Neural cell (in vitro differentiated cells): ENCODE measurements around the gene LYRM7. TPM values are rescaled to one million over a fixed set of nuclear protein-coding genes. Genes with fewer than 3 reads are reported as not detected.
"Not testable (repeated sequence)": the region's sequence is repeated elsewhere in the genome, so short reads cannot be mapped to it uniquely, and the experiment has no call there.

ENCODE experiments used
- H2AFZ ChIP-seq: fragments of 200-600, 300-800 bp; sonication (generic), shearing (Covaris generic); 2 replicates; pipeline ENCODE4 v1.6.0; 2014; ENCODE audit warnings: low read depth, mild to moderate bottlenecking, antibody characterized with exemption, low read length, moderate library complexity
- H3F3A ChIP-seq: fragments of 200-600 bp; shearing (Covaris generic); 2 replicates; pipeline ENCODE4 v1.6.1; 2016; ENCODE audit warnings: mild to moderate bottlenecking, moderate library complexity, mixed read lengths, antibody characterized with exemption, low read length; ENCODE audit not compliant: insufficient read depth, poor library complexity, severe bottlenecking
- H3K27ac ChIP-seq: fragments of 200-600, 300-800 bp; sonication (generic), shearing (Covaris generic); 2 replicates; pipeline ENCODE4 v1.5.1; 2014; ENCODE audit warnings: mild to moderate bottlenecking, low read length, moderate library complexity
- H3K27me3 ChIP-seq: fragments of 300-800, 200-600 bp; sonication (generic), shearing (Covaris generic); 2 replicates; pipeline ENCODE4 v1.6.0; 2014; ENCODE audit warnings: mild to moderate bottlenecking, low read depth, low read length, moderate library complexity; ENCODE audit not compliant: insufficient read depth
- H3K36me3 ChIP-seq: fragments of 300-800, 200-600 bp; sonication (generic), shearing (Covaris generic); 2 replicates; pipeline ENCODE4 v1.5.1; 2014; ENCODE audit warnings: mild to moderate bottlenecking, antibody characterized with exemption, low read length, moderate library complexity; ENCODE audit not compliant: insufficient read depth
- H3K4me2 ChIP-seq: fragments of 300-800, 200-600 bp; sonication (generic), shearing (Covaris generic); 2 replicates; pipeline ENCODE4 v1.6.0; 2014; ENCODE audit warnings: mild to moderate bottlenecking, low read length
- H3K4me3 ChIP-seq: fragments of 300-800, 200-600 bp; sonication (generic), shearing (Covaris generic); 2 replicates; pipeline ENCODE4 v1.5.1; 2014; ENCODE audit warnings: mild to moderate bottlenecking, low read length, moderate library complexity
- H3K79me2 ChIP-seq: fragments of 200-600 bp; shearing (Covaris generic); replicated peaks from 2 replicates; pipeline ENCODE4 v1.6.0; 2014; ENCODE audit warnings: mild to moderate bottlenecking, low read length, moderate library complexity; ENCODE audit not compliant: insufficient read depth
- H3K9ac ChIP-seq: fragments of 300-800, 200-600 bp; sonication (generic), shearing (Covaris generic); 2 replicates; pipeline ENCODE4 v1.6.1; 2016; ENCODE audit warnings: mild to moderate bottlenecking, low read length, mixed read lengths
- H3K9me2 ChIP-seq: fragments of 200-600 bp; shearing (Covaris generic); 2 replicates; pipeline ENCODE4 v1.6.1; 2016; ENCODE audit warnings: mild to moderate bottlenecking, low read length, mixed read lengths; ENCODE audit not compliant: insufficient read depth
- H3K9me3 ChIP-seq: fragments of 200-600, 300-800 bp; sonication (generic), shearing (Covaris generic); 2 replicates; pipeline ENCODE4 v1.6.1; 2016; ENCODE audit warnings: mild to moderate bottlenecking, mixed run types, low read length, moderate library complexity, mixed read lengths
- H4K20me1 ChIP-seq: fragments of 200-600 bp; shearing (Covaris generic); 2 replicates; pipeline ENCODE4 v1.6.1; 2016; ENCODE audit warnings: mild to moderate bottlenecking, mixed run types; ENCODE audit not compliant: insufficient read depth
- EP300 ChIP-seq: fragments of 450-650 bp; conservative IDR thresholded peaks from 2 replicates; pipeline ENCODE4 v1.6.1; 2014; ENCODE audit warnings: antibody characterized with exemption, mild to moderate bottlenecking, moderate library complexity; ENCODE audit not compliant: poor library complexity, severe bottlenecking
- EZH2 ChIP-seq: fragments of 200-600, 300-800 bp; shearing (Covaris generic), sonication (generic); IDR thresholded peaks from 2 replicates; pipeline ENCODE4 v1.6.1; 2014; ENCODE audit warnings: antibody characterized with exemption, low read length, borderline replicate concordance, mild to moderate bottlenecking; ENCODE audit not compliant: insufficient read depth, poor library complexity, severe bottlenecking
- MXI1 ChIP-seq: fragments of 450-650 bp; conservative IDR thresholded peaks from 2 replicates; pipeline ENCODE4 v1.6.1; 2014; ENCODE audit warnings: antibody characterized with exemption, mild to moderate bottlenecking; ENCODE audit not compliant: poor library complexity, severe bottlenecking
- POLR2AphosphoS5 ChIP-seq: IDR thresholded peaks from 2 replicates; pipeline ENCODE4 v1.6.1; 2012
- RAD21 ChIP-seq: fragments of 450-650 bp; conservative IDR thresholded peaks from 2 replicates; pipeline ENCODE4 v1.6.1; 2014; ENCODE audit warnings: antibody characterized with exemption, mild to moderate bottlenecking, moderate library complexity
- SMC3 ChIP-seq: fragments of 450-650 bp; conservative IDR thresholded peaks from 2 replicates; pipeline ENCODE4 v1.6.1; 2014; ENCODE audit warnings: antibody characterized with exemption, mild to moderate bottlenecking, moderate library complexity; ENCODE audit not compliant: poor library complexity
- TAF1 ChIP-seq: IDR thresholded peaks from 2 replicates; pipeline ENCODE4 v1.6.1; 2012; ENCODE audit warnings: low read depth
- polyA minus RNA-seq: library from RNA; depleted of rRNA, polyadenylated mRNA; stranded (reverse); fragments of >200 nt; gene quantifications from 2 replicates; pipeline ENCODE4 v1.2.3, GENCODE V29; 2014
- polyA plus RNA-seq: library from polyadenylated mRNA; depleted of rRNA; stranded (reverse); fragments of >200 nt; gene quantifications from 2 replicates; pipeline ENCODE4 v1.2.3, GENCODE V29; 2014
- TF ChIP-seq, protein P1 (sequence below): IDR thresholded peaks from 2 replicates; pipeline ENCODE4 v1.6.1; 2012; ENCODE audit warnings: borderline replicate concordance
- TF ChIP-seq, protein P2 (sequence below): fragments of 450-650 bp; IDR thresholded peaks from 2 replicates; pipeline ENCODE4 v1.5.1; 2014; ENCODE audit warnings: antibody characterized with exemption, mild to moderate bottlenecking, moderate library complexity; ENCODE audit not compliant: poor library complexity, severe bottlenecking

Gene LYRM7
- polyA plus RNA-seq (8.3 and 8.6 TPM in 2 replicates), polyA minus RNA-seq (16.1 and 16.9 TPM in 2 replicates)

DNA sequence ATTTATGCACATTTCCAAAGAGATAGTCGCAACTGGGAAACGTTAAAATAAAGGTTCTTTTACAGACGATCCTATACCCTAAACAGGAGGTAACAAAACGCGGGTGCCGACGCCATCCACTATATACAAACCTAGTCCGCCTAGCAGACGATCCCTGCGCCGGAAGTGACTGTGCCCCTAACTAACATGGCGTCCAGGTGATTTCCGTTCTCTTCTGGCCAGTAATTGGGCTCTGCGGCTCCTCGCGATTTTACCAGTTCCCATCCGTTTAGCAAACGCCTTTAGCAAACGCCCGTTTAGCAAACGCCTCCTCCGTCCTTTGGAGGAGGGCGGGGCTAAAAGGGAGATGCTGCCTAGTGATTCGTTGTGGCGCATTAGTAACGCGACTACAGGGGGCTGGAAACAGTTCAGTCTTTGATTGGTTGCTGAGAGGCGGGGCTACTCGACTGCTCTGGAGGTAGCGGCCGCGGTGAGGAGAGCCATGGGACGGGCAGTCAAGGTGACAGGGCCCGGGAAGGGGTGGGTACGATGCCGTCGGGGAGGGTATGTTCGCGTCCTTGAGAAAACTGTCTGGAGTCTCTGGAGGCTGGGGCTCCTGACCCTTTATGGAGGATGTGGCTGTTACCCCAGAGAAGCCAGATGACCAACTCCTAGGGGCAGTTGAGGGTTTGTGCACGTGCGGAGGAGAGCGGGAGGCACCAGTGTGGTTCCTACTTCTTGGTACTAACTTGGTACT is at the start of gene LYRM7:
TSS of gene LYRM7 (plus strand) at position 405 of the 736 bp plus-strand sequence. CDS start at position 482, 77 bp downstream.
- Histone ChIP-seq H3K79me2 (no peaks in the 10 kb centered on the region), H3K27ac (peak within 1 kb of the TSS; percentile 81), H3K4me3 (peak within 1 kb of the TSS; percentile 86), H3K9me2 (no peaks in the 10 kb centered on the region), H3K27me3 (no peaks in the 10 kb centered on the region), H3K36me3 (no peaks in the 10 kb centered on the region), H3K9ac (peak within 1 kb of the TSS; percentile 83), H3K9me3 (no peaks in the 10 kb centered on the region), H3K4me2 (peak within 1 kb of the TSS; percentile 90), H4K20me1 (no peaks in the 10 kb centered on the region), H3F3A (peaks cover 4% of the 10 kb centered on the region), H2AFZ (peak within 1 kb of the TSS; percentile 99)
- TF ChIP-seq TAF1 (peak; percentile 51), RAD21 (peak; percentile 16), EZH2 (no peak), POLR2AphosphoS5 (peak; percentile 99), MXI1 (peak; percentile 93)
- TF ChIP-seq, protein P1, sequence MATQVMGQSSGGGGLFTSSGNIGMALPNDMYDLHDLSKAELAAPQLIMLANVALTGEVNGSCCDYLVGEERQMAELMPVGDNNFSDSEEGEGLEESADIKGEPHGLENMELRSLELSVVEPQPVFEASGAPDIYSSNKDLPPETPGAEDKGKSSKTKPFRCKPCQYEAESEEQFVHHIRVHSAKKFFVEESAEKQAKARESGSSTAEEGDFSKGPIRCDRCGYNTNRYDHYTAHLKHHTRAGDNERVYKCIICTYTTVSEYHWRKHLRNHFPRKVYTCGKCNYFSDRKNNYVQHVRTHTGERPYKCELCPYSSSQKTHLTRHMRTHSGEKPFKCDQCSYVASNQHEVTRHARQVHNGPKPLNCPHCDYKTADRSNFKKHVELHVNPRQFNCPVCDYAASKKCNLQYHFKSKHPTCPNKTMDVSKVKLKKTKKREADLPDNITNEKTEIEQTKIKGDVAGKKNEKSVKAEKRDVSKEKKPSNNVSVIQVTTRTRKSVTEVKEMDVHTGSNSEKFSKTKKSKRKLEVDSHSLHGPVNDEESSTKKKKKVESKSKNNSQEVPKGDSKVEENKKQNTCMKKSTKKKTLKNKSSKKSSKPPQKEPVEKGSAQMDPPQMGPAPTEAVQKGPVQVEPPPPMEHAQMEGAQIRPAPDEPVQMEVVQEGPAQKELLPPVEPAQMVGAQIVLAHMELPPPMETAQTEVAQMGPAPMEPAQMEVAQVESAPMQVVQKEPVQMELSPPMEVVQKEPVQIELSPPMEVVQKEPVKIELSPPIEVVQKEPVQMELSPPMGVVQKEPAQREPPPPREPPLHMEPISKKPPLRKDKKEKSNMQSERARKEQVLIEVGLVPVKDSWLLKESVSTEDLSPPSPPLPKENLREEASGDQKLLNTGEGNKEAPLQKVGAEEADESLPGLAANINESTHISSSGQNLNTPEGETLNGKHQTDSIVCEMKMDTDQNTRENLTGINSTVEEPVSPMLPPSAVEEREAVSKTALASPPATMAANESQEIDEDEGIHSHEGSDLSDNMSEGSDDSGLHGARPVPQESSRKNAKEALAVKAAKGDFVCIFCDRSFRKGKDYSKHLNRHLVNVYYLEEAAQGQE, result no peak

DNA sequence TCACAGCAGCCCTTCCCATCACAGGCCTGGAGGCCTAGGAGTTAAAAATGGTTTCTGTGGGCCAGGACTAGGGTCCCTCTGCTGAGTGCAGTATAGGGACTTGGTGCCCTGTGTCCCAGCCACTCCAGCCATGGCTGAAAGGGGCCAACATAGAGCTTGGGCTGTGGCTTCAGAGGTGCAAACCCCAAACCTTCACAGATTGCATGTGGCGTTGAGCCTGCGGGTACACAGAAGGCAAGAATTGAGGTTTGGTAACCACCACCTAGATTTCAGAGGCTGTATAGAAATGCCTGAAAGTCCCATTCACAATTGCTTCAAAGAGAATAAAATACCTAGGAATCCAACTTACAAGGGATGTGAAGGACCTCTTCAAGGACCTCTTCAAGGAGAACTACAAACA is 43.5 kb upstream of the LYRM7 start:
- H3K4me2 ChIP-seq, H3K9ac ChIP-seq, H3K4me3 ChIP-seq, H3K79me2 ChIP-seq, H3K9me2 ChIP-seq, H3K27ac ChIP-seq, H3F3A ChIP-seq, H3K27me3 ChIP-seq, H3K36me3 ChIP-seq, H3K9me3 ChIP-seq, H4K20me1 ChIP-seq, H2AFZ ChIP-seq: not testable (repeated sequence)

DNA sequence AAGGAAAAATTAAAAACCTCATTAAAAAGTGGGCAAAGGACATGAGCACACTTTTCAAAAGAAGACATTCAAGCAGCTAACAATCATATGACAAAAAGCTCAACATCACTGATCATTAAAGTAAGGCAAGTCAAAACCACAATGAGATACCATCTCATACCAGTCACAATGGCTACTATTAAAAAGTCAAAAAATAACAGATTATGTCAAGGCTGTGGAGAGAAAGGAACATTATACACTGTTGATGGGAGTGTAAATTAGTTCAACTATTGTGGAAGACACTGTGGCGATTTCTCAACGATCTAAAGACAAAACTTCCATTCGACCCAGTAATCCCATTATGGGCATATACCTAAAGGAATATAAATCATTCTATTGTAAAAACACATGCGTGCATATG is 41.4 kb upstream of the LYRM7 start:
- H3K27me3 ChIP-seq, result no peaks in the 10 kb centered on the region
- no peaks in the 10 kb centered on the region for H3F3A ChIP-seq
- no peak overlapping the region for H3K4me3 ChIP-seq
- TF ChIP-seq EP300, result no peak
- no peak for TF ChIP-seq TAF1
- TF ChIP-seq POLR2AphosphoS5, result no peak
- no peak for TF ChIP-seq RAD21
- no peak for TF ChIP-seq MXI1
- TF ChIP-seq SMC3, result no peak
- TF ChIP-seq, protein P2, sequence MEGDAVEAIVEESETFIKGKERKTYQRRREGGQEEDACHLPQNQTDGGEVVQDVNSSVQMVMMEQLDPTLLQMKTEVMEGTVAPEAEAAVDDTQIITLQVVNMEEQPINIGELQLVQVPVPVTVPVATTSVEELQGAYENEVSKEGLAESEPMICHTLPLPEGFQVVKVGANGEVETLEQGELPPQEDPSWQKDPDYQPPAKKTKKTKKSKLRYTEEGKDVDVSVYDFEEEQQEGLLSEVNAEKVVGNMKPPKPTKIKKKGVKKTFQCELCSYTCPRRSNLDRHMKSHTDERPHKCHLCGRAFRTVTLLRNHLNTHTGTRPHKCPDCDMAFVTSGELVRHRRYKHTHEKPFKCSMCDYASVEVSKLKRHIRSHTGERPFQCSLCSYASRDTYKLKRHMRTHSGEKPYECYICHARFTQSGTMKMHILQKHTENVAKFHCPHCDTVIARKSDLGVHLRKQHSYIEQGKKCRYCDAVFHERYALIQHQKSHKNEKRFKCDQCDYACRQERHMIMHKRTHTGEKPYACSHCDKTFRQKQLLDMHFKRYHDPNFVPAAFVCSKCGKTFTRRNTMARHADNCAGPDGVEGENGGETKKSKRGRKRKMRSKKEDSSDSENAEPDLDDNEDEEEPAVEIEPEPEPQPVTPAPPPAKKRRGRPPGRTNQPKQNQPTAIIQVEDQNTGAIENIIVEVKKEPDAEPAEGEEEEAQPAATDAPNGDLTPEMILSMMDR, result no peak
- TF ChIP-seq, protein P1, result no peak
- TF ChIP-seq EZH2, result no peak
- no peak overlapping the region for H3K9ac ChIP-seq
- H3K9me2 ChIP-seq, result no peaks in the 10 kb centered on the region
- no peaks in the 10 kb centered on the region for H4K20me1 ChIP-seq
- no peak overlapping the region for H3K27ac ChIP-seq
- H3K4me2 ChIP-seq, result no peak overlapping the region
- H3K9me3 ChIP-seq, result no peaks in the 10 kb centered on the region
- H3K36me3 ChIP-seq, result no peaks in the 10 kb centered on the region
- H2AFZ ChIP-seq, result no peak overlapping the region
- H3K79me2 ChIP-seq, result no peaks in the 10 kb centered on the region

DNA sequence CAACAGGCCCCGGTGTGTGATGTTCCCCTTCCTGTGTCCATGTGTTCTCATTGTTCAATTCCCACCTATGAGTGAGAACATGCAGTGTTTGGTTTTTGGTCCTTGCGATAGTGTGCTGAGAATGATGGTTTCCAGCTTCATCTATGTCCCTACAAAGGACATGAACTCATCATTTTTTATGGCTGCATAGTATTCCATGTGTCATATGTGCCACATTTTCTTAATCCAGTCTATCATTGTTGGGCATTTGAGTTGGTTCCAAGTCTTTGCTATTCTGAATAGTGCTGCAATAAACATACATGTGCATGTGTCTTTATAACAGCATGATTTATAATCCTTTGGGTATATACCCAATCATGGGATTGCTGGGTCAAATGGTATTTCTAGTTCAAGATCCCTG is 37.7 kb upstream of the LYRM7 start:
- H3F3A ChIP-seq, H3K9me2 ChIP-seq, H3K4me2 ChIP-seq, H3K9ac ChIP-seq, H3K27ac ChIP-seq, H2AFZ ChIP-seq, H3K9me3 ChIP-seq, H3K27me3 ChIP-seq, H3K79me2 ChIP-seq, H3K36me3 ChIP-seq, H4K20me1 ChIP-seq, H3K4me3 ChIP-seq: not testable (repeated sequence)
